Neuronal stem cell (in vitro differentiated cells): ENCODE data around the gene GGA3.

Source experiments
- DNase-seq: peaks from one replicate; pipeline ENCODE4 v3.0.0-alpha.2; 2013; ENCODE audit warnings: low spot score
- H2AFZ ChIP-seq: one replicate; pipeline ENCODE4 v1.6.1; 2013; ENCODE audit warnings: mild to moderate bottlenecking, low read length, inconsistent platforms
- H2AK5ac ChIP-seq: 2 replicates; pipeline ENCODE4 v1.6.1; 2013; ENCODE audit warnings: low read depth, mild to moderate bottlenecking, inconsistent platforms, low read length, moderate library complexity, mixed read lengths
- H2BK120ac ChIP-seq: 2 replicates; pipeline ENCODE4 v1.6.1; 2013; ENCODE audit warnings: low read depth, mild to moderate bottlenecking, inconsistent platforms, low read length, moderate library complexity, mixed read lengths
- H2BK12ac ChIP-seq: one replicate; pipeline ENCODE4 v1.6.1; 2013; ENCODE audit warnings: low read length, inconsistent platforms
- H2BK15ac ChIP-seq: 2 replicates; pipeline ENCODE4 v1.6.1; 2013; ENCODE audit warnings: mild to moderate bottlenecking, low read length, inconsistent platforms, mixed read lengths
- H2BK5ac ChIP-seq: one replicate; pipeline ENCODE4 v1.6.1; 2013; ENCODE audit warnings: inconsistent platforms, mild to moderate bottlenecking, low read length, moderate library complexity
- H3K14ac ChIP-seq: one replicate; pipeline ENCODE4 v1.6.1; 2013; ENCODE audit warnings: low read length, inconsistent platforms
- H3K18ac ChIP-seq: 2 replicates; pipeline ENCODE4 v1.6.1; 2013; ENCODE audit warnings: low read length, inconsistent platforms
- H3K23ac ChIP-seq: 2 replicates; pipeline ENCODE4 v1.6.1; 2013; ENCODE audit warnings: low read depth, mild to moderate bottlenecking, mixed read lengths, low read length, inconsistent platforms; ENCODE audit not compliant: poor library complexity
- H3K27ac ChIP-seq: replicated peaks from 3 replicates; pipeline ENCODE4 v1.5.1; 2013; ENCODE audit warnings: low read length, inconsistent platforms
- H3K27me3 ChIP-seq, 3 experiments: 2 replicates each; pipeline ENCODE4 v1.6.1; 2013; ENCODE audit warnings: low read length in 3 of 3, mild to moderate bottlenecking in 2 of 3, inconsistent platforms in 1 of 3, low read depth in 1 of 3, mixed read lengths in 1 of 3, moderate library complexity in 1 of 3; ENCODE audit not compliant: control insufficient read depth in 3 of 3, insufficient read depth in 3 of 3
- H3K36me3 ChIP-seq, 2 donors: replicated peaks in 1 of 2; 2 replicates each; pipeline ENCODE4 v1.6.1; 2013; ENCODE audit warnings: low read length in 2 of 2; ENCODE audit not compliant: control insufficient read depth in 2 of 2, insufficient read depth in 2 of 2
- H3K4ac ChIP-seq: 2 replicates; pipeline ENCODE4 v1.6.1; 2013; ENCODE audit warnings: inconsistent platforms, mild to moderate bottlenecking, low read length, moderate library complexity
- H3K4me1 ChIP-seq, 2 donors: 1 replicate in 1 of 2; 2 replicates in 1 of 2; pipeline ENCODE4 v1.6.1; 2013; ENCODE audit warnings: low read length in 2 of 2, low read depth in 1 of 2; ENCODE audit not compliant: control insufficient read depth in 2 of 2, insufficient read depth in 1 of 2
- H3K4me2 ChIP-seq: one replicate; pipeline ENCODE4 v1.6.1; 2013; ENCODE audit warnings: mild to moderate bottlenecking, low read length, inconsistent platforms; ENCODE audit not compliant: insufficient read depth, poor library complexity, severe bottlenecking
- H3K4me3 ChIP-seq, 2 donors: 2 replicates each; pipeline ENCODE4 v1.5.1; 2013; ENCODE audit warnings: low read length in 2 of 2, mild to moderate bottlenecking in 2 of 2, inconsistent platforms in 1 of 2, moderate library complexity in 1 of 2
- H3K79me1 ChIP-seq: one replicate; pipeline ENCODE4 v1.6.1; 2013; ENCODE audit warnings: low read depth, mild to moderate bottlenecking, inconsistent platforms, low read length, moderate library complexity
- H3K9ac ChIP-seq: one replicate; pipeline ENCODE4 v1.6.1; 2013; ENCODE audit warnings: mild to moderate bottlenecking, low read depth, low read length, inconsistent platforms; ENCODE audit not compliant: poor library complexity
- H3K9me3 ChIP-seq, 2 donors: replicated peaks in 1 of 2; 2 replicates each; pipeline versions ENCODE3 to v1.6.1; 2013; ENCODE audit warnings: low read length in 2 of 2, mild to moderate bottlenecking in 2 of 2, inconsistent platforms in 1 of 2, low read depth in 1 of 2, mixed read lengths in 1 of 2, moderate library complexity in 1 of 2; ENCODE audit not compliant: control insufficient read depth in 2 of 2, insufficient read depth in 1 of 2
- H4K8ac ChIP-seq: one replicate; pipeline ENCODE4 v1.6.1; 2013; ENCODE audit warnings: low read depth, mild to moderate bottlenecking, inconsistent platforms, low read length, moderate library complexity
- H4K91ac ChIP-seq: one replicate; pipeline ENCODE4 v1.6.1; 2013; ENCODE audit warnings: low read length, low read depth, mild to moderate bottlenecking, inconsistent platforms; ENCODE audit not compliant: poor library complexity
- WGBS, 2 donors: extraction: QIAGEN DNeasy Blood & Tissue Kit; methylation state at CpG; one replicate each; pipeline ENCODE4 v1.1.7; 2013; ENCODE audit warnings: missing lambda C conversion rate in 2 of 2, mixed read lengths in 1 of 2; ENCODE audit not compliant: insufficient read length in 2 of 2, insufficient replicate concordance in 1 of 2; ENCODE audit errors: extremely low coverage in 2 of 2; 5-methylcytosine and 5-hydroxymethylcytosine counted together

The GGA3 gene

GRCh38 chr17:75228847-75229246 lies 32.6 kb downstream of the GGA3 start:
- H3K4me2 ChIP-seq: no peak overlapping the region
- no peak overlapping the region for H3K9ac ChIP-seq
- no peak overlapping the region for H3K4ac ChIP-seq
- no CpG with 5 or more reads among the region's 4 CpGs for WGBS, 2 donors
- H2BK120ac ChIP-seq: no peak overlapping the region
- no peaks in the 10 kb centered on the region for H3K9me3 ChIP-seq
- no peak overlapping the region for H3K27ac ChIP-seq
- H3K79me1 ChIP-seq: peaks cover 3% of the 10 kb centered on the region
- peaks cover 59 to 95% of the 10 kb centered on the region in 2 donors for H3K36me3 ChIP-seq
- H4K91ac ChIP-seq: no peak overlapping the region
- H2BK5ac ChIP-seq: no peak overlapping the region
- H3K14ac ChIP-seq: no peak overlapping the region
- H2BK12ac ChIP-seq: no peak overlapping the region
- H4K8ac ChIP-seq: no peak overlapping the region
- H3K18ac ChIP-seq: no peak overlapping the region
- H2AFZ ChIP-seq: no peak overlapping the region
- no peak overlapping the region for H3K23ac ChIP-seq
- H3K4me1 ChIP-seq: no peaks in the 10 kb centered on the region
- no peak overlapping the region for H2BK15ac ChIP-seq
- DNase-seq: no peak
- no peak overlapping the region for H2AK5ac ChIP-seq
- no peak overlapping the region for H3K4me3 ChIP-seq
- H3K27me3 ChIP-seq: no peaks in the 10 kb centered on the region

GRCh38 chr17:75228305-75228704 lies 33.1 kb downstream of the GGA3 start:
- H3K4me1 ChIP-seq: no peaks in the 10 kb centered on the region
- no peak overlapping the region for H3K18ac ChIP-seq
- H3K4me3 ChIP-seq: no peak overlapping the region
- peaks cover 3% of the 10 kb centered on the region for H3K79me1 ChIP-seq
- no peaks in the 10 kb centered on the region for H3K9me3 ChIP-seq
- no peak overlapping the region for H3K9ac ChIP-seq
- H3K23ac ChIP-seq: no peak overlapping the region
- no peak overlapping the region for H3K14ac ChIP-seq
- H3K27ac ChIP-seq: no peak overlapping the region
- DNase-seq: no peak
- H2AK5ac ChIP-seq: no peak overlapping the region
- no peak overlapping the region for H3K4ac ChIP-seq
- H2AFZ ChIP-seq: no peak overlapping the region
- H3K4me2 ChIP-seq: no peak overlapping the region
- H2BK120ac ChIP-seq: no peak overlapping the region
- peaks cover 59 to 98% of the 10 kb centered on the region in 2 donors for H3K36me3 ChIP-seq
- no CpG with 5 or more reads among the region's 2 CpGs for WGBS, 2 donors
- no peak overlapping the region for H2BK12ac ChIP-seq
- H2BK5ac ChIP-seq: no peak overlapping the region
- H3K27me3 ChIP-seq: no peaks in the 10 kb centered on the region
- H4K91ac ChIP-seq: no peak overlapping the region
- H4K8ac ChIP-seq: no peak overlapping the region
- no peak overlapping the region for H2BK15ac ChIP-seq

GRCh38 chr17:75227729-75228128 lies 33.7 kb downstream of the GGA3 start:
- H3K9ac ChIP-seq: no peak overlapping the region
- no peak overlapping the region for H2BK12ac ChIP-seq
- no peaks in the 10 kb centered on the region for H3K27me3 ChIP-seq
- H3K27ac ChIP-seq: no peak overlapping the region
- peaks cover 3% of the 10 kb centered on the region for H3K79me1 ChIP-seq
- DNase-seq: no peak
- H4K8ac ChIP-seq: no peak overlapping the region
- peaks cover 55 to 98% of the 10 kb centered on the region in 2 donors for H3K36me3 ChIP-seq
- H3K4ac ChIP-seq: no peak overlapping the region
- no peak overlapping the region for H2AFZ ChIP-seq
- H3K14ac ChIP-seq: no peak overlapping the region
- no peaks in the 10 kb centered on the region for H3K4me1 ChIP-seq
- H4K91ac ChIP-seq: no peak overlapping the region
- no peak overlapping the region for H2BK5ac ChIP-seq
- no peak overlapping the region for H3K4me3 ChIP-seq
- no CpG with 5 or more reads among the region's 5 CpGs for WGBS, 2 donors
- no peak overlapping the region for H3K4me2 ChIP-seq
- H3K9me3 ChIP-seq: no peaks in the 10 kb centered on the region
- no peak overlapping the region for H2AK5ac ChIP-seq
- H2BK120ac ChIP-seq: no peak overlapping the region
- H3K18ac ChIP-seq: no peak overlapping the region
- no peak overlapping the region for H3K23ac ChIP-seq
- H2BK15ac ChIP-seq: no peak overlapping the region

- no peak overlapping the region for H3K14ac ChIP-seq
- H4K8ac ChIP-seq: no peak overlapping the region
- H3K9ac ChIP-seq: no peak overlapping the region
- no peak overlapping the region for H2BK120ac ChIP-seq
- no peak overlapping the region for H3K18ac ChIP-seq
- H3K4me3 ChIP-seq: no peak overlapping the region
- H3K4ac ChIP-seq: no peak overlapping the region
- DNase-seq: no peak
- no CpG with 5 or more reads among the region's 14 CpGs for WGBS, 2 donors
- H3K79me1 ChIP-seq: no peaks in the 10 kb centered on the region
- H2AFZ ChIP-seq: no peak overlapping the region
- no peaks in the 10 kb centered on the region for H3K9me3 ChIP-seq
- H3K4me2 ChIP-seq: no peak overlapping the region
- H3K27me3 ChIP-seq: no peaks in the 10 kb centered on the region
- peaks cover 45 to 95% of the 10 kb centered on the region in 2 donors for H3K36me3 ChIP-seq
- H3K27ac ChIP-seq: no peak overlapping the region
- H2AK5ac ChIP-seq: no peak overlapping the region
- H3K23ac ChIP-seq: no peak overlapping the region
- H2BK12ac ChIP-seq: no peak overlapping the region
- no peak overlapping the region for H4K91ac ChIP-seq
- H2BK5ac ChIP-seq: no peak overlapping the region
- no peak overlapping the region for H2BK15ac ChIP-seq
- H3K4me1 ChIP-seq: no peaks in the 10 kb centered on the region
Measured at GRCh38 chr17:75225016-75225415, 36.4 kb downstream of the GGA3 start.
